HCT116 (cell line): Measurements from ENCODE around the gene NLGN3. TPM values are rescaled to one million over a fixed set of nuclear protein-coding genes. Genes with fewer than 3 reads are reported as not detected.

ENCODE experiments used
- ATAC-seq: fragments of 200-7000 bp; cut with Tn5 transposase; 2 replicates; pipeline ENCODE4 v1.9.1; 2020; ENCODE audit warnings: mild to moderate bottlenecking, moderate library complexity
- BruUV-seq: library from RNA; stranded (reverse); fragments of 400-500 nt; replicated peaks from 2 replicates; lab custom pipeline; 2021; lab: Mats Ljungman, UMichigan
- CTCF ChIA-PET: fragments of 300-600 bp; sonication (Branson Sonifier 250); formaldehyde crosslinking; loops from one replicate; lab custom pipeline; 2021; ENCODE audit warnings: antibody characterized with exemption; lab: Charles Lee
- POLR2A ChIA-PET: fragments of 300-600, 350-600 bp; sonication (Branson Sonifier 250); formaldehyde crosslinking; loops from one replicate; lab custom pipeline; 2021; ENCODE audit warnings: antibody characterized with exemption; lab: Charles Lee
- RAD21 ChIA-PET, 2 experiments: fragments of 300-600 bp; sonication (Branson Sonifier 250); formaldehyde crosslinking; loops; one replicate each; lab custom pipeline; 2023; ENCODE audit warnings: low total read pairs in 2 of 2; ENCODE audit not compliant: uncharacterized antibody in 2 of 2, unreplicated experiment in 2 of 2, low non-redundant PET in 1 of 2; lab: Charles Lee
- DNase-seq: peaks from one replicate; pipeline ENCODE4 v3.0.0-alpha.2; 2010; ENCODE audit warnings: low read depth, low spot score
- H2AFZ ChIP-seq: fragments of 200-600 bp; shearing (Covaris generic), sonication (generic); 2 replicates; pipeline ENCODE4 v1.6.1; 2017; ENCODE audit warnings: low read depth, mixed run types, mixed read lengths, antibody characterized with exemption, low read length; ENCODE audit not compliant: poor library complexity, severe bottlenecking
- H3K27ac ChIP-seq: 2 replicates; pipeline ENCODE4 v1.5.1; 2012; ENCODE audit warnings: low read depth, low read length
- H3K27me3 ChIP-seq: fragments of 200-600 bp; sonication (generic); 2 replicates; pipeline ENCODE4 v1.6.1; 2016; ENCODE audit warnings: mixed run types, low read length, mixed read lengths; ENCODE audit not compliant: insufficient read depth
- H3K36me3 ChIP-seq, 2 experiments: fragments of 200-500 bp in 1 of 2; fragments of 200-600 bp in 1 of 2; sonication (Bioruptor generic) in 1 of 2; sonication (generic) in 1 of 2; 2 replicates each; pipeline versions ENCODE4 v1.5.1 to v1.6.1; 2014 to 2016; ENCODE audit warnings: low read length in 2 of 2, inconsistent platforms in 1 of 2, mixed read lengths in 1 of 2, mixed run types in 1 of 2; ENCODE audit not compliant: insufficient read depth in 2 of 2, control insufficient read depth in 1 of 2
- H3K4me1 ChIP-seq, 2 experiments: fragments of 200-600 bp in 1 of 2; sonication (generic) in 1 of 2; 2 replicates each; pipeline versions ENCODE4 v1.5.1 to v1.6.1; 2012 to 2017; ENCODE audit warnings: low read length in 2 of 2, inconsistent platforms in 1 of 2, mild to moderate bottlenecking in 1 of 2, mixed read lengths in 1 of 2, mixed run types in 1 of 2, moderate library complexity in 1 of 2; ENCODE audit not compliant: insufficient read depth in 2 of 2, control insufficient read depth in 1 of 2
- H3K4me2 ChIP-seq: fragments of 200-600 bp; sonication (generic); 2 replicates; pipeline ENCODE4 v1.6.1; 2017; ENCODE audit warnings: mixed run types, low read length, mixed read lengths
- H3K4me3 ChIP-seq, 2 experiments: fragments of 200-600 bp in 1 of 2; sonication (generic) in 1 of 2; replicated peaks in 1 of 2; 2 replicates each; pipeline ENCODE4 v1.5.1; 2011 to 2016; ENCODE audit warnings: low read length in 2 of 2, control low read depth in 1 of 2, low read depth in 1 of 2, mild to moderate bottlenecking in 1 of 2, mixed read lengths in 1 of 2, mixed run types in 1 of 2
- H3K79me2 ChIP-seq: fragments of 200-600 bp; sonication (generic); 2 replicates; pipeline ENCODE4 v1.6.1; 2017; ENCODE audit warnings: mild to moderate bottlenecking, mixed run types, low read length, moderate library complexity, mixed read lengths; ENCODE audit not compliant: insufficient read depth
- H3K9ac ChIP-seq: fragments of 200-600 bp; sonication (generic); 2 replicates; pipeline ENCODE4 v1.6.1; 2016; ENCODE audit warnings: low read length, mixed read lengths
- H3K9me2 ChIP-seq: fragments of 200-600 bp; sonication (generic), shearing (Covaris generic); 2 replicates; pipeline ENCODE4 v1.6.1; 2017; ENCODE audit warnings: mixed run types, mild to moderate bottlenecking, moderate library complexity; ENCODE audit not compliant: insufficient read depth
- H3K9me3 ChIP-seq, 2 experiments: fragments of 200-500 bp in 1 of 2; fragments of 200-600 bp in 1 of 2; sonication (Bioruptor generic) in 1 of 2; sonication (generic) in 1 of 2; 2 replicates each; pipeline ENCODE4 v1.6.1; 2014 to 2017; ENCODE audit warnings: low read length in 2 of 2, mixed read lengths in 2 of 2, inconsistent platforms in 1 of 2, low read depth in 1 of 2, mild to moderate bottlenecking in 1 of 2, mixed run types in 1 of 2, moderate library complexity in 1 of 2; ENCODE audit not compliant: control insufficient read depth in 1 of 2, insufficient read depth in 1 of 2
- H4K20me1 ChIP-seq: fragments of 200-600 bp; sonication (generic), shearing (Covaris generic); 2 replicates; pipeline ENCODE4 v1.6.1; 2017; ENCODE audit warnings: mixed run types, mild to moderate bottlenecking, moderate library complexity; ENCODE audit not compliant: insufficient read depth
- ATF3 ChIP-seq: IDR thresholded peaks from 2 replicates; pipeline ENCODE4 v1.6.1; 2012
- CEBPB ChIP-seq: IDR thresholded peaks from 2 replicates; pipeline ENCODE4 v1.6.1; 2012; ENCODE audit warnings: low read depth
- ELF1 ChIP-seq: IDR thresholded peaks from 2 replicates; pipeline ENCODE4 v1.6.1; 2012; ENCODE audit warnings: low read depth, borderline replicate concordance
- ZBTB33 ChIP-seq: IDR thresholded peaks from 2 replicates; pipeline ENCODE4 v1.6.1; 2011; ENCODE audit warnings: mild to moderate bottlenecking, low read length, moderate library complexity; ENCODE audit not compliant: insufficient replicate concordance; ENCODE audit errors: extremely low read depth
- ZFX ChIP-seq: fragments of 450-650 bp; IDR thresholded peaks from 2 replicates; pipeline ENCODE4 v1.6.1; 2017
- intact Hi-C: fragments of 100-400 bp; cut with micrococcal nuclease; formaldehyde crosslinking; loops from 2 replicates; pipeline ENCODE4 v1.10.0; 2022
- total RNA-seq: library from RNA; stranded (reverse); gene quantifications from one replicate; pipeline ENCODE4 v1.2.1, GENCODE V29; 2021; ENCODE audit not compliant: unreplicated experiment

The NLGN3 gene
- total RNA-seq, 1 experiment from 2014 or later, result 1.4 TPM

- Histone ChIP-seq H3K27me3 (no peaks in the 10 kb centered on the region), H3K4me1 (no peaks in the 10 kb centered on the region), H3K79me2 (no peaks in the 10 kb centered on the region), H2AFZ (no peak overlapping the region), H3K9me3 (no peaks in the 10 kb centered on the region), H3K4me3 (no peak overlapping the region), H3K4me2 (no peak overlapping the region), H3K36me3 (no peaks in the 10 kb centered on the region), H3K27ac (no peak overlapping the region), H3K9me2 (no peaks in the 10 kb centered on the region), H3K9ac (no peak overlapping the region), H4K20me1 (no peaks in the 10 kb centered on the region)
- ChIA-PET POLR2A (no interaction called here), CTCF (no interaction called here), RAD21 (no interaction called here)
- intact Hi-C loops, result no loop called here
- DNase-seq (no peak), ATAC-seq (no peak)
- TF ChIP-seq ATF3, result no peak
- no peak for TF ChIP-seq ZBTB33
- no peak for TF ChIP-seq ZFX
- no peak for TF ChIP-seq CEBPB
- BruUV-seq, result no TSS peak
Measured at GRCh38 chrX:71154641-71155040, 10.0 kb downstream of the NLGN3 start.

GRCh38 chrX:71158603-71159002 is 14.0 kb downstream of the NLGN3 start:
- ChIA-PET POLR2A (no interaction called here), RAD21 (no interaction called here), CTCF (no interaction called here)
- BruUV-seq, result no TSS peak
- Histone ChIP-seq H3K79me2 (no peaks in the 10 kb centered on the region), H3K4me1 (no peaks in the 10 kb centered on the region), H4K20me1 (no peaks in the 10 kb centered on the region), H3K4me3 (no peak overlapping the region), H3K9me3 (no peaks in the 10 kb centered on the region), H3K9me2 (no peaks in the 10 kb centered on the region), H2AFZ (no peak overlapping the region), H3K27ac (no peak overlapping the region), H3K4me2 (no peak overlapping the region), H3K36me3 (no peaks in the 10 kb centered on the region), H3K9ac (no peak overlapping the region), H3K27me3 (no peaks in the 10 kb centered on the region)
- intact Hi-C loops, result no loop called here
- ATAC-seq (no peak), DNase-seq (no peak)
- no peak for TF ChIP-seq ELF1
